Tibial nerve (tissue), 4 donors: ENCODE results near the gene NLRP12. TPM values are rescaled to one million over a fixed set of nuclear protein-coding genes. Genes with fewer than 3 reads are reported as not detected.
A peak's percentile ranks its signal among the peaks of the same experiment; 100 is the strongest.
"Not testable (repeated sequence)": the region's sequence is repeated elsewhere in the genome, so short reads cannot be mapped to it uniquely, and the experiment has no call there.

ENCODE experiments used
- DNase-seq, 2 donors: peaks; one replicate each; pipeline ENCODE4 v3.0.0-alpha.2; 2019; ENCODE audit warnings: low spot score in 2 of 2
- H3K27ac ChIP-seq, 4 donors: fragments of 200-600 bp; sonication (generic) in 3 of 4; one replicate each; pipeline ENCODE4 v1.5.1; 2017 to 2019; ENCODE audit warnings: mild to moderate bottlenecking in 1 of 4
- H3K27me3 ChIP-seq, 2 donors: fragments of 200-600 bp; sonication (generic) in 1 of 2; one replicate each; pipeline versions ENCODE4 v1.5.1 to v1.6.0; 2017 to 2019
- H3K36me3 ChIP-seq, 3 donors: fragments of 200-600 bp; sonication (generic); one replicate each; pipeline ENCODE4 v1.5.1; 2018 to 2019
- H3K4me1 ChIP-seq, 4 donors: fragments of 200-600 bp; sonication (generic) in 3 of 4; one replicate each; pipeline ENCODE4 v1.5.1; 2017 to 2019
- H3K4me3 ChIP-seq, 4 donors: fragments of 200-600 bp; sonication (generic) in 3 of 4; one replicate each; pipeline ENCODE4 v1.5.1; 2017 to 2019; ENCODE audit warnings: mild to moderate bottlenecking in 1 of 4, moderate library complexity in 1 of 4
- H3K9me3 ChIP-seq, 4 donors: fragments of 200-600 bp; sonication (generic) in 3 of 4; one replicate each; pipeline ENCODE4 v1.5.1; 2017 to 2019
- EP300 ChIP-seq, 2 donors: sonication (generic); formaldehyde crosslinking; IDR thresholded peaks; one replicate each; pipeline ENCODE4 v1.6.1; 2017; ENCODE audit warnings: antibody characterized with exemption in 2 of 2, mild to moderate bottlenecking in 1 of 2
- POLR2A ChIP-seq, 2 donors: fragments of 450-650 bp; IDR thresholded peaks; one replicate each; pipeline ENCODE4 v1.6.1; 2017; ENCODE audit warnings: antibody characterized with exemption in 2 of 2, mild to moderate bottlenecking in 2 of 2, moderate library complexity in 2 of 2
- WGBS, 2 donors: methylation state at CpG; one replicate each; pipeline ENCODE4 v1.1.5; 2018; 5-methylcytosine and 5-hydroxymethylcytosine counted together
- small RNA-seq: library from RNA; depleted of rRNA; stranded (forward); fragments of <200 nt; gene quantifications from one replicate; pipeline ENCODE3, GENCODE V24; 2016
- total RNA-seq, 4 donors: library from RNA; depleted of rRNA; stranded (reverse); fragments of >200 nt; gene quantifications; one replicate each; pipeline ENCODE4 v1.1.0, GENCODE V29; 2016
- TF ChIP-seq, protein P1 (sequence below), 5 experiments: fragments of 200-600 bp in 3 of 5; fragments of 450-650 bp in 2 of 5; sonication (generic) in 3 of 5; IDR thresholded peaks; one replicate each; pipeline ENCODE4 v1.5.1; 2016 to 2019; ENCODE audit warnings: antibody characterized with exemption in 5 of 5, mild to moderate bottlenecking in 3 of 5, moderate library complexity in 2 of 5

NLRP12 gene
- total RNA-seq, 4 donors from 2014 or later: 0.42 to 2.9 (median 1.2) TPM

DNA sequence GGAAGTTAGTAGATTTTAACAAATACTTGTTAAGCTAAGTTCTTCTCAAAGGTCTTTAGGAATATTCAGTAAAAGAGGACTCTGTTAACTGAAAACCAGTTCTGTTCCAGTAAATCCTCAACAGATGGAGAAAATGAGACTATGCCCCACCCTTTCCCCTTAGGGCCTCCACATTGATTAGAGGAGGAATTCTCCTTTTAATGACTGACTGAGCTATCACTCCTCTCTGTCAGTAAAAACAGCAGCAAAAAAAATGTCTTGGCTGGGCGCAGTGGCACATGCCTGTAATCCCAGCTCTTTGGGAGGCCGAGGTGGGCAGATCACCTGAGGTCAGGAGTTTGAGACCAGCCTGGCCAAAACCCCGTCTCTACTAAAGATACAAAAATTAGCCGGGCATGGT lies 50.1 kb downstream of the NLRP12 start:
- Histone ChIP-seq H3K27ac (no peak overlapping the region), H3K4me3 (no peak overlapping the region), H3K36me3 (no peaks in the 10 kb centered on the region), H3K27me3 (no peaks in the 10 kb centered on the region), H3K4me1 (no peaks in the 10 kb centered on the region), H3K9me3 (no peaks in the 10 kb centered on the region)
- TF ChIP-seq EP300 (IDR thresholded peaks at IDR 0.05) (no peak), POLR2A (IDR thresholded peaks at IDR 0.05) (no peak)
- TF ChIP-seq, protein P1, sequence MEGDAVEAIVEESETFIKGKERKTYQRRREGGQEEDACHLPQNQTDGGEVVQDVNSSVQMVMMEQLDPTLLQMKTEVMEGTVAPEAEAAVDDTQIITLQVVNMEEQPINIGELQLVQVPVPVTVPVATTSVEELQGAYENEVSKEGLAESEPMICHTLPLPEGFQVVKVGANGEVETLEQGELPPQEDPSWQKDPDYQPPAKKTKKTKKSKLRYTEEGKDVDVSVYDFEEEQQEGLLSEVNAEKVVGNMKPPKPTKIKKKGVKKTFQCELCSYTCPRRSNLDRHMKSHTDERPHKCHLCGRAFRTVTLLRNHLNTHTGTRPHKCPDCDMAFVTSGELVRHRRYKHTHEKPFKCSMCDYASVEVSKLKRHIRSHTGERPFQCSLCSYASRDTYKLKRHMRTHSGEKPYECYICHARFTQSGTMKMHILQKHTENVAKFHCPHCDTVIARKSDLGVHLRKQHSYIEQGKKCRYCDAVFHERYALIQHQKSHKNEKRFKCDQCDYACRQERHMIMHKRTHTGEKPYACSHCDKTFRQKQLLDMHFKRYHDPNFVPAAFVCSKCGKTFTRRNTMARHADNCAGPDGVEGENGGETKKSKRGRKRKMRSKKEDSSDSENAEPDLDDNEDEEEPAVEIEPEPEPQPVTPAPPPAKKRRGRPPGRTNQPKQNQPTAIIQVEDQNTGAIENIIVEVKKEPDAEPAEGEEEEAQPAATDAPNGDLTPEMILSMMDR (IDR thresholded peaks at IDR 0.05): no peak
- DNase-seq: no peak
- WGBS, 2 donors: 32 to 50% methylated on average over 4 of the region's 4 CpGs

DNA sequence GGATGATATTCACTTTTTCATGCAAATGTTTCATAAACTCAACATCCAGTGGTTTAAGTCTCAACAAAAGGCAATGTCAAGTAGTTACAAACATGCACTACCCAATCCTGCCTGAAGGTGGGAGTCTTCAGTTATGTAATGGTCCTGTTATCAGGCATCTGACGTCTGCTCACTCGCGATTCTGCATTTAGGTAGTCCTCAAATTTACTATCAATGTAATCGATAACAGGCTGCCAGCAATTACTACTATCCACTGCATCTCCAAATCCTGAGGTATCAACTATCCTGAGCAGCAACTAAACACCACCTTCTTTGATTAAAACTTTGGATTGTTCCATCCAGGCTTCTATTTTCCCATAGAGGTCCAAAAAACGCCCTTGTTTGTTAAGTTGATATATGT lies 51.2 kb downstream of the NLRP12 start:
- no peak for TF ChIP-seq EP300 (IDR thresholded peaks at IDR 0.05)
- TF ChIP-seq, protein P1 (IDR thresholded peaks at IDR 0.05): peak; percentile 52 to 64 (median 61)
- no peak for TF ChIP-seq POLR2A (IDR thresholded peaks at IDR 0.05)
- peak; percentile 36 to 82 for DNase-seq
- H3K4me1 ChIP-seq: no peaks in the 10 kb centered on the region

DNA sequence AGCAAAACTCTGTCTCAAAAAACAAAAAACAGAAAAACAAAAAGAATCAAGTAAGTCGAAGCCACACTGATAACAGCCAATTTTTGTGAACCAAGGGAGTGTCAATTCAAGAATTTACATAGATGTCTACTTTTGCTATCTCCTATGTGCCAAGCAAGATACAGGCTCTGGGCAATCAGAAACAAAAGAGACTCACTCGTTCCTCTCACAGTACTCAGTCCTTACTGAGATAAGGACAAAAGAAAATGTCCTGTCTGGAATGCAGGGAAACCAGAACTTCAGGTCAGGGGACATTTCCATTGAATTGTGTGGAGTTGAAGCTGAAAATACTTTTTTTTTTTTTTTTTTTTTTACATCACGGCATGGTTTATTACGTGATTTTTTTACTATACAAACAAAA lies 53.0 kb downstream of the NLRP12 start:
- DNase-seq: no peak
- H3K27me3 ChIP-seq: no peaks in the 10 kb centered on the region
- H3K4me1 ChIP-seq: no peaks in the 10 kb centered on the region
- WGBS, 2 donors: 48 to 52% methylated on average over 4 of the region's 4 CpGs
- TF ChIP-seq EP300 (IDR thresholded peaks at IDR 0.05): no peak
- TF ChIP-seq, protein P1 (IDR thresholded peaks at IDR 0.05): no peak
- no peak for TF ChIP-seq POLR2A (IDR thresholded peaks at IDR 0.05)
- H3K36me3 ChIP-seq: no peaks in the 10 kb centered on the region
- no peak overlapping the region for H3K4me3 ChIP-seq
- no peaks in the 10 kb centered on the region for H3K9me3 ChIP-seq
- no peak overlapping the region for H3K27ac ChIP-seq

More for the DNA sequence above, 51.2 kb downstream of the NLRP12 start:
- H3K27ac ChIP-seq: no peak overlapping the region
- no peaks in the 10 kb centered on the region for H3K27me3 ChIP-seq
- 10 to 12% methylated on average over 5 of the region's 5 CpGs for WGBS, 2 donors
- H3K9me3 ChIP-seq: no peaks in the 10 kb centered on the region
- no peaks in the 10 kb centered on the region for H3K36me3 ChIP-seq
- no peak overlapping the region for H3K4me3 ChIP-seq

DNA sequence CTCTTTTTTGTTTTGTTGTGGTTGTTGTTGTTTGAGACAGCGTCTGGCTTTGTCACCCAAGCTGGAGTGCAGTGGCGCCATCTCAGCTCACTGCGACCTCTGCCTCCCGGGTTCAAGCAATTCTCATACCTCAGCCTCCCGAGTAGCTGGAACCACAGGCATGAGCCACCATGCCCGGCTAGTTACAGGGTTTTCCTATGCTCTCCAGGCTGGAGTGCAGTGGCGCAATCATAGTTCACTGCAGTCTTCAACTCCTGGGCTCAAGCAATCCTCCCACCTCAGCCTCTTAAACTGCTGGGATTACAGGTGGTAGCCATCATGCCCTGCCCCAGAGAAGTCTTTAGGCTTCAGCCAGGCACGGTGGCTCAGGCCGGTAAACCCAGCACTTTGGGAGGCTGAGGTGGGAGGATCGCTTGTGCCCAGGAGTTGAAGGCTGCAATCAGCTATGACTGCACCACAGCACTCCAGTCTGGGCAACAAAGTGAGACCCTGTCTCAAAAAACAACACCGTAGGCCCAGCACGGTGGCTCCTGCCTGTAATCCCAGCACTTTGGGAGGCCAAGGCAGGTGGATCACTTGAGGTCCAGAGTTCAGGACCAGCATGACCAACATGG lies 54.3 kb downstream of the NLRP12 start:
- H3K4me3 ChIP-seq, H3K27me3 ChIP-seq, DNase-seq, H3K36me3 ChIP-seq, H3K4me1 ChIP-seq, H3K9me3 ChIP-seq, H3K27ac ChIP-seq: not testable (repeated sequence)
- WGBS, 2 donors: 81 to 86% methylated on average over 8 to 10 of the region's 12 CpGs

DNA sequence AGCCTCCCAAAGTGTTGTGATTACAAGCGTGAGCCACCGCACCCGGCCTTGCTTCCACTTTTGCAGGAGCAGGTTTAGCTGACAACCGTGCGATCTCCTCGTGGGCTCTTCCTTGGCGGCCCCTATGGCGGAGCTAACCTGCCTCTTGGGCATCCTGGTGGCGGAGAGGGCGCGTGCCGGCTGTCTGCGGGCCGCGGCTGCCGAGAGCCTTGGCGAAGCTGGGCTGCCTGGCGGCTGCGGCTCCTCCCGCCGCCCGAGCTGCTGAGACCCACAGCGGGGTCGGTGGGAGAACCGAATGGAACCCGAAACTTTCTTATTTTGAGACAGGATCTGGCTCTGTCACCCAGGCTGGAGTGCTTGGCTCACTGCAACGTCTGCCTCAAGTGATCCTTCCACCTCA lies 55.7 kb downstream of the NLRP12 start:
- Histone ChIP-seq H3K27me3 (no peaks in the 10 kb centered on the region), H3K4me3 (no peak overlapping the region), H3K27ac (no peak overlapping the region), H3K4me1 (no peaks in the 10 kb centered on the region), H3K9me3 (no peaks in the 10 kb centered on the region), H3K36me3 (no peaks in the 10 kb centered on the region)
- TF ChIP-seq POLR2A (IDR thresholded peaks at IDR 0.05): no peak
- no peak for TF ChIP-seq EP300 (IDR thresholded peaks at IDR 0.05)
- TF ChIP-seq, protein P1 (IDR thresholded peaks at IDR 0.05): no peak
- WGBS, 2 donors: 90 to 95% methylated on average over 25 to 27 of the region's 27 CpGs
- DNase-seq: no peak

DNA sequence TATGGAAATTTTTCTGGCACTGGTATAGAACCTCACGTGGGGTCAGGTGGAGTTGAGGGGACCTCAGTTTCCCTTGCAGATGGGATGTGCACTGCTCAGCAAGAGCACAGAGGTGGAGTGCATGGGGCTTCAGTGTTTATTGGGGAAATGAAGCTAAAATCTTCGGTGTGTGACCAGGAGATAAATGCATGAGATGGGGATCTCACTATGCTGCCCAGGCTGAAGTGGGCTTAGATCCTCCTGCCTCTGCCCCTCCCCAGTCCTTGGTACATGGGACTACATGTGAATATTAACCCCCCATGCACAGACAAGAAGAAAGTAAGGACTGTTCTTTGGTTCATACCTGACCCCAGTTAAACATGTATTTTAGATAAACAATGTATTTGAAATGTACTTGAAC lies 65.1 kb downstream of the NLRP12 start:
- WGBS, 2 donors: 85 to 90% methylated on average over 2 of the region's 2 CpGs
- H3K27ac ChIP-seq, H3K36me3 ChIP-seq, H3K27me3 ChIP-seq, DNase-seq, H3K9me3 ChIP-seq, H3K4me3 ChIP-seq, H3K4me1 ChIP-seq: not testable (repeated sequence)

Small RNA genes within 50 kb of the gene (small RNA-seq; reads per million reads assigned to genes)
- gene AC008753.1: not detected
- not detected for gene MIR1283-2
- gene MIR371A: not detected
- gene MIR372: not detected
- not detected for gene MIR373
- not detected for gene MIR516A1
- not detected for gene MIR516A2
- not detected for gene MIR519A1
- gene MIR521-1: not detected
- gene MIR527: not detected
- not detected for gene RNU6-1041P
- not detected for gene RNU6-165P
- gene RNU6-751P: not detected
- gene RNU6-982P: not detected

Other genes starting within 250 kb of the NLRP12 start
- gene DPRX, start 192.3 kb downstream of the NLRP12 start, total RNA-seq: not detected
- gene MYADM, start 43.6 kb upstream of the NLRP12 start, total RNA-seq: 10 to 100 TPM; 27.3 to 37.7 (median 31.9) TPM
- gene PRKCG, start 57.9 kb upstream of the NLRP12 start, total RNA-seq: not detected
- not detected for gene CACNG7, start 85.0 kb upstream of the NLRP12 start, total RNA-seq
- not detected for gene CACNG8, start 138.6 kb upstream of the NLRP12 start, total RNA-seq
- not detected for gene CACNG6, start 167.3 kb upstream of the NLRP12 start, total RNA-seq
- not detected for gene VSTM1, start 239.6 kb upstream of the NLRP12 start, total RNA-seq